G401 (cell line): ENCODE data around the gene HOXC4. TPM values are rescaled to one million over a fixed set of nuclear protein-coding genes. Genes with fewer than 3 reads are reported as not detected.

Experiments
- DNase-seq: peaks from one replicate; pipeline ENCODE4 v3.0.0-alpha.2; 2015; ENCODE audit warnings: low spot score
- in situ Hi-C: cut with HindIII; loops from 2 replicates; pipeline ENCODE4 v1.10.0; 2016; ENCODE audit warnings: low sequenced_read_pairs, mixed read lengths
- total RNA-seq: library from RNA; depleted of rRNA; stranded (reverse); fragments of >200 nt; shearing (Covaris generic); gene quantifications from 2 replicates; pipeline ENCODE4 v1.2.3, GENCODE V29; 2014

The HOXC4 gene
- total RNA-seq, 1 experiment from 2014 or later = 3.9 TPM

DNA sequence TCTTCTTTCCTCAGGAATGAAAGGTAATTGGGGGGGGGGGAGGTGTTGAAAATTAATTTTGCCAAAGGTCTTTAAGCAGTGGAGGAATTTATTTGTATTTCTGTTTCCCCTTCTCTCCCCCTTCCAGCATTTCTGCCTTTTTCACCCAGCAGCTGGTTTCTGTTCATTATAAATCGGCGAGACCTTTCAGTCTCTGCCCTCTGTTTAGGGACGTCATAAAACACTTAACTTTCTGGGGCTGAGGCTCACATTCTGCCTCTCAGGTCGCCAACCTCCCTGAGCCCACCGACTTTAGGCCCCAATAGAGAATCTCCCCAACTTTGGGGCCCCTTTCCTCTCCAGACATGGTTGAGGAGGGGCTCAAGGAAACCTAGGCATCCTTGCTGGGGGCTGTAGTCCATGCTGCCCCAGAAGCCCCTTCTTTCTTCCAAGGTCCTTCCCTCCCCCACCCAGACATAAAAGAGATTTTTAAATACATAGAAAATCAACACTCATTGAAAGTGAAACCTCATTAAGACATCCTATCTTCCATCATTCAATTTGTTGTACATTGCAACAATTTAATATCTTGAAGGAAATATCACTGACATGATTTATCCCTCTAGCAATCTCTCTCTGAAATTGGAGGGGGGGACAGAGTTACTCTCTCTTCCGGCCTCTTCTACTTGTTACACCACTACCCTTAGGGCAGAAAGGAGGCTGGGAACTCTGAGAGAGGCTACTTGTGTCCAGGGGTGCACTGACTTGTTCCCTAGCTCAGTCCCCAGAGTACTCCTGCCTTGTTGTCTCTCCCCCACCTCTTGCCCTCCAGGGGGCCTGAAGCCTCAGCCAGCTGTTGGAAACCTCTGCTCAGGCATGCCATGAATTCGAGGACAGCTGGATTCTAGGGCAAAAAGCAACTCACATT lies 27.9 kb upstream of the HOXC4 start:
- in situ Hi-C loops = no loop called here
- no peak for DNase-seq

- in situ Hi-C loops = no loop called here
- no peak for DNase-seq
Measured at GRCh38 chr12:54026640-54027441, 26.8 kb upstream of the HOXC4 start.

- in situ Hi-C loops = no loop called here
- no peak for DNase-seq
Measured at GRCh38 chr12:54027442-54027786, 26.2 kb upstream of the HOXC4 start.

- in situ Hi-C loops = no loop called here
- no peak for DNase-seq
Measured at GRCh38 chr12:54028314-54029201, 25.1 kb upstream of the HOXC4 start, which contains the start of gene HOXC6. TSS of gene HOXC6 (plus strand) at chr12:54028440. CDS start at chr12:54028522, 82 bp downstream.

DNA sequence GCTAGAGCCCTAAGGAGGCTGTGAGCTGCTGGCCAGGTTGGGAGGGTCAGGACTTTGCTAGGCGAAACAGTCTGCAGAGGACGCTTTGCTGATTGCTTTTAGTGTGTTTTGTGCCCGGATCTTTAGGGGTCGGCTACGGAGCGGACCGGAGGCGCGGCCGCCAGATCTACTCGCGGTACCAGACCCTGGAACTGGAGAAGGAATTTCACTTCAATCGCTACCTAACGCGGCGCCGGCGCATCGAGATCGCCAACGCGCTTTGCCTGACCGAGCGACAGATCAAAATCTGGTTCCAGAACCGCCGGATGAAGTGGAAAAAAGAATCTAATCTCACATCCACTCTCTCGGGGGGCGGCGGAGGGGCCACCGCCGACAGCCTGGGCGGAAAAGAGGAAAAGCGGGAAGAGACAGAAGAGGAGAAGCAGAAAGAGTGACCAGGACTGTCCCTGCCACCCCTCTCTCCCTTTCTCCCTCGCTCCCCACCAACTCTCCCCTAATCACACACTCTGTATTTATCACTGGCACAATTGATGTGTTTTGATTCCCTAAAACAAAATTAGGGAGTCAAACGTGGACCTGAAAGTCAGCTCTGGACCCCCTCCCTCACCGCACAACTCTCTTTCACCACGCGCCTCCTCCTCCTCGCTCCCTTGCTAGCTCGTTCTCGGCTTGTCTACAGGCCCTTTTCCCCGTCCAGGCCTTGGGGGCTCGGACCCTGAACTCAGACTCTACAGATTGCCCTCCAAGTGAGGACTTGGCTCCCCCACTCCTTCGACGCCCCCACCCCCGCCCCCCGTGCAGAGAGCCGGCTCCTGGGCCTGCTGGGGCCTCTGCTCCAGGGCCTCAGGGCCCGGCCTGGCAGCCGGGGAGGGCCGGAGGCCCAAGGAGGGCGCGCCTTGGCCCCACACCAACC lies 23.9 kb upstream of the HOXC4 start:
- in situ Hi-C loops = no loop called here
- no peak for DNase-seq

DNA sequence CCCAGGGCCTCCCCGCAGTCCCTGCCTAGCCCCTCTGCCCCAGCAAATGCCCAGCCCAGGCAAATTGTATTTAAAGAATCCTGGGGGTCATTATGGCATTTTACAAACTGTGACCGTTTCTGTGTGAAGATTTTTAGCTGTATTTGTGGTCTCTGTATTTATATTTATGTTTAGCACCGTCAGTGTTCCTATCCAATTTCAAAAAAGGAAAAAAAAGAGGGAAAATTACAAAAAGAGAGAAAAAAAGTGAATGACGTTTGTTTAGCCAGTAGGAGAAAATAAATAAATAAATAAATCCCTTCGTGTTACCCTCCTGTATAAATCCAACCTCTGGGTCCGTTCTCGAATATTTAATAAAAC lies 23.2 kb upstream of the HOXC4 start:
- in situ Hi-C loops = no loop called here
- no peak for DNase-seq

GRCh38 chr12:54030889-54031471 lies 22.7 kb upstream of the HOXC4 start:
- DNase-seq = no peak
- in situ Hi-C loops = no loop called here

DNA sequence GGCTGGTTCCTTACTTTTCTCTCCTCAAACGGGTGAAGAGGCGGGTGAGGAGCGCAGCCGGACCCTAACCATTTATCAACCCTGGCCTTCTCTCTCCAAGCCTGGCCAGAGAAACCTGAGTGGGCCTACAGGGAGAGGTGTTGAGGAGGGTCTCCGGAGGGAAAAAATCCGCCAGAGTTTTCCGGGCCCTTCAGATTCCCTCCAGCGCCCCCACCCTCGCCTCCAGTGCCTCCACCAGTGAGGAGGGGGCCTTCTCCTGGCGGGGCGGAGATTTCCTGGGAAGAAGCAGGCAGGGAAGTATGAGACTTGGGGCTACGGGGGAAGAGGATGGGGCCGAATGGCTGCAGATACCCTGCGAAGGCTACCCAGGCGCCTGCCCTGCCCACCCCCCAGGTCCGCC lies 22.2 kb upstream of the HOXC4 start:
- DNase-seq = no peak
- in situ Hi-C loops = no loop called here

GRCh38 chr12:54032086-54032619 lies 21.5 kb upstream of the HOXC4 start:
- DNase-seq = no peak
- in situ Hi-C loops = no loop called here

- peak; percentile 77 for DNase-seq
- in situ Hi-C loops = no loop called here
Measured at GRCh38 chr12:54032627-54033100, 21.0 kb upstream of the HOXC4 start, which contains the start of gene HOXC5. TSS of gene HOXC5 (plus strand) at chr12:54033050. CDS start at chr12:54033123, 73 bp downstream.

- DNase-seq = no peak
- in situ Hi-C loops = no loop called here
Measured at GRCh38 chr12:54033106-54033979, 20.3 kb upstream of the HOXC4 start.

DNA sequence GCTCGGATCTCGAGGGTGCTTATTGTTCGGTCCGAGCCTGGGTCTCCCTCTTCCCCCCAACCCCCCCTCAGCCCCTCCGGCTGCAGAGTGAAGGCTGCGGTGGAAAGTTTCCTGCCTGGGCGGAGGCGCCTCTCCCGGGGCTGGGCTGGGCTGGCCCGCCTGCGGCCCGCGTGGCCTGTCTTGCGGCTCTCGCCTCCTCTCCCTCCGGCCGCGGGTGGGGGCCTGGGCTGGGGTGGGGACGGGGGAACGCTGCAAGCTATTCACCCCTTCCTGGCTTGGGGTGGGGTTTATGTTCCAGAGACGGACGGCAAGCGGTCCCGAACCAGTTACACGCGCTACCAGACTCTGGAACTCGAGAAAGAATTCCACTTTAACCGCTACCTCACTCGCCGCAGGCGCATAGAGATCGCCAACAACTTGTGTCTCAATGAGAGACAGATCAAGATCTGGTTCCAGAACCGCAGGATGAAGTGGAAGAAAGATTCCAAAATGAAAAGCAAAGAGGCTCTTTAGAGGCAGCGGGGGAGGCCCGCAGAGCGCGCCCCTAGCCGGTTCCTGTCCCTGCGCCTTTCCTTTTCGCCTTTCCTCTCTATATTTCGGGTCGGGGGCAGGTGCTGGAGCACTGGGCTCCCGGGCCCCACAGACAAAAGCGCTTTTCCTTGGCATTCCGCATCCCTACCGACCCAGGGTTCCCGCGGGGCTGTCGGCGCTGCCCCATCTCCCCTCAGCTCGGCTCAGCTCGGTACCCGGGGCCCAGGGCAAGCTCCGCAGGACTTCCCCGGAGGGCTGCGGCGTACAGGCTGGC lies 19.5 kb upstream of the HOXC4 start:
- DNase-seq = no peak
- in situ Hi-C loops = no loop called here

DNA sequence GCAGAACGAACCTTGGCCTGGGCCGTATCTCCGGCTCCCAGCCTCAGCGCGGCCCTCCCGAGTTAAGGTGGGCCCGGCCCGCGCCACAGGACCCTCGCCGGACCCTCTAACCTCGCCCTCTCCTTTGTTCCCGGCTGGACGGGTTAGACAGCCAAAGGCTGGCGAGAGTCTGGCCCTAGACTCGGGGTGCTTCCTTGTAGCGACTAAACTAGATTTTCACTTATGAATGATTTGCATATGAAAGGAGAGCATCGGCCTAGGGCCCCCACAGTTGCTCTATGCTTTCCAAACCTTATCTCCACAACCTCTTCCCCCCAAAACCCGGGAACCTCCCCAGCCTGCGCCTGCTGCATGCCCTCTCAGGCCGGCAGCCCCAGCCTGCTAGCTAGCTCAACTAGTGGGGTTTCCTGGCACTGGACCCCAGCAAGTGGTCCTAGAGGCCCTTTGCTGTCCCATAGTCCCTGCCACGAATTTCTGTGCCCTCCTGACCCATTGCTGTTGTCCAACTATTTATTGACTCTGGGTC lies 18.8 kb upstream of the HOXC4 start:
- in situ Hi-C loops = no loop called here
- DNase-seq = no peak

DNA sequence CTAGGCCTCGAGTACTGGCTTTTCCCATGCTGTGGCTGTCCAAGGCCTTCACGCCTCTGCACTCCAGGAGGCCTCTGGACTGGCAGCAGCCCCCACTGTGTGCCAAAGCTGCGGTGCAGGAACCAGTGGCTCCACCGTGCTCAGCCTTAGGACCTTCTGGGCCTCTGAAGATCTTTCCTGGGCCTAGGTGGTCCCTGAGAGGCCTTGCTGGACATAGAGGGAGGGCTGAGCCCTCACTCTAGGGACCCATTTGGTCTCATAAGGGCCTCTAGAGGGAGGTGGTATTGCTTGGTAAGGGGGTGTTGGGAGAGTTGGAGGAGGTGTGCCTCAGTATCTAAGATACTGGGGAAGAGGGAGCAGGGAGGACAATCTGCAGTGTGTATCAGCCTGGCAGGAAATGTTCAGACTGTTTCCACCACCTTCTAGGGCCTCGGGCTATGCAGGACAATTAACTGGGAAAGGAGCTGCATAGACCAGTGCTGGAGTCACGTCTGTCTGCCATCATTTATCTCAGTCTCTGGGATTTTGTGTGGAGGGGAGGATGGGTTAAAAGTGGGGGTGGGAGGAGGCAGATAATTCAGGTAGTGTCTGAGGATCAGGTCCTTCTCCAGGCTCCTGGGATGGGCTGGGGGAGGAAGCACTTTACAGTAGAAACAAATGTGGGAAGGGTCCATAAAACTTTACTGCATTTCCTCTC lies 17.9 kb upstream of the HOXC4 start:
- no peak for DNase-seq
- in situ Hi-C loops = no loop called here
